Activated gamma-delta T cell treated with Interleukin-2 at 50 U/mL for 16 hours (primary cell): ENCODE measurements around the gene ZNF683.
A peak's percentile ranks its signal among the peaks of the same experiment; 100 is the strongest.

Experiments
- DNase-seq: peaks from one replicate; pipeline ENCODE4 v3.0.0-alpha.2; 2020

ZNF683 gene

GRCh38 chr1:26357121-26357602 lies 15.4 kb downstream of the ZNF683 start:
- no peak for DNase-seq

GRCh38 chr1:26356106-26356505 lies 16.4 kb downstream of the ZNF683 start:
- no peak for DNase-seq

DNA sequence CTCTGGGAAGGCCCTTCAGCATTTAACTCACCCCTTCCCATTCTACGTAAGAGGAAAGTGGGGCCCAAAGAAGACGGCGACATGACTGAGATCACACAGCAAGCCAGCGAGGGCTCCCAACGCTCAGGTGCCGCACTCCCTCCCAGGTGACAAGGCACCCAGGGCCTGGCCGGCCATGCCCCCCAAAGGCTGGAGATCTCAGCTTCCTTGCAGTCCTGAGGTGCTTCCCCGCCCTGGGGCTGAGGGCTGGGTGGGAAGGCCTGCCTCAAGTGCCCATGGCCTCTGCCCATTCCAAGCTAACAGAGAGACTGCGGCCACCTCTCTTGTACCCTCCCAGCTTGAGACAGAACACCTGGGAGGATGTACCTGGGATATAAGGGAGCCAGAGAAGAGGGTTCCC lies 17.6 kb downstream of the ZNF683 start:
- DNase-seq, result no peak

GRCh38 chr1:26353976-26354820 lies 18.4 kb downstream of the ZNF683 start, which contains the start of gene CRYBG2:
Gene CRYBG2 (minus strand): TSS chr1:26354130. CDS start chr1:26346657, 7,473 bp downstream.
- DNase-seq, result no peak

- DNase-seq, result no peak
Observed at GRCh38 chr1:26353210-26353859, 19.2 kb downstream of the ZNF683 start.

GRCh38 chr1:26352338-26352679 lies 20.2 kb downstream of the ZNF683 start:
- no peak for DNase-seq

DNA sequence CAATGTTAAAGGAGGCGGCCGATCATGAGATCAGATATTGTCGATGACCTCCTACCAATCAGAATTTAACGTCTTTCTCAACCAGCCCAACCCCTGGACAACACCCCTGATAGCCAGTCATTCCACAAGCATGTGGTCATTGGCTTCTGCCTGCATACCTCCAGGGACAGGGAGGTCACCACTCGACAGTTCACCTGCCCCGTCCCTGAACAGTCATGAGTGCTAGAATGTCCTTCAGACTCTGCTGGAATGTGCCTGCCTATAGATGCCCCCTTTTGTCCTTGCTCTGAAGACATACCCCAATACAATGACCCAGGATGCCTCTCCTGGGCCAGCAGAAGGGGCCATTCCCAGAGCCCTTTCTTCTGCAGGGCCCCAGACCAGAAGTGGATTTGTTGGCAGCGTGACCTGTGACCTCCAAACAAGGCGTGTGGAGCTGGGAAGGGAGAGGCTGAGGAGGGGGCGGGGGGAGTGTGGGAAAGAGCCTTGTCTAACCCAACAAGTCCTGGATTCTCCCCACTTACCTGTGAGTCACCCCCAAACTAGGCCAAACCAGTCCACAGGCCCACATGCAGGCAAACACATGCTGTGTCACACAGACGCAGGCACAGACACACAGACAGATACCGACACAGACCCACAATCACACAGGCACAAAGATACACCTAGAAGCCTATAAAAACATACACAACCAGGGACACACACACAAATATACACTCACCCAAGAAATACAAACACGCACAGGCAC lies 20.8 kb downstream of the ZNF683 start:
- no peak for DNase-seq

DNA sequence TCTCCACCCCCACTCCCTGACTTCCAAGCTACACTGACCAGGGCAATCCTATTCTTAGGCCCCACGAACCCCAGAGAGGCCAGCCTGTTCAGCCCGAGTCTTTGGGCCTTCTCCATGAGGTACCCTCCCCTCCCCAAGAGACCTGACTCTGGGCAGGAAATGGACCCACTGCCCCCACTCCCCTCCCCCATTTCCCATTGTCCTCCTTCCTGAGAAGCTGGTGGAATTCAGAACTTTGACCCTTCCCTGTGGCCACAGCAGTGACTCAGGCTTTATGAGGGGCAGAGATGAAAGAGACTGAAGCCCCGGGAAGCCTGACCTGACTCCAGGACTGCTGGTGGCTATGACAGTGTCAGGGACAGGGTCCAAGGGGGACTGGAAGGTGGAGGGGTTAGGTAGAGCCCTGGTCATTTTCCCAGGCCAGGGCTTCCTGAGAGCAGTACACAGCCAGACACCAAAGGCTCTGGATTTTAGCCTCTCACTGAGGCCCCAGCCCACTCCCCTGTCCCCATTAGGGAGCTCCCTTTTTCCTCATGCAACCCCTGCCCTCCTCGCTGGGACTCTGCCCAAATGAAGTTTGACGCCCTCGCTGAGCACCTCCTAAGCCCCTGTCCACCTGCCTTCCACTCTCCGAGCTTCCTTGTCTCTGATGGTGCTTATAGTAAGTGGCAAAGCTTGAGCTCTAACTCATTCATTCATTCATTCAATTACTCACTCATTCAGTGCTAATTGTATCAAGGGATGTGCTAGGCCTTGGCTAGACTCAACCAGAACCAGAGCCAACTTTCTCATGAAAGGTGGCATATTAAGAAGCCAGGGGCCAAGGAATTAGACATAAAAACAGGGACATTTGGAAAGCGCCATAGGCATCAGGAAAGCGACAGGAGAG lies 21.6 kb downstream of the ZNF683 start:
- DNase-seq, result no peak

DNA sequence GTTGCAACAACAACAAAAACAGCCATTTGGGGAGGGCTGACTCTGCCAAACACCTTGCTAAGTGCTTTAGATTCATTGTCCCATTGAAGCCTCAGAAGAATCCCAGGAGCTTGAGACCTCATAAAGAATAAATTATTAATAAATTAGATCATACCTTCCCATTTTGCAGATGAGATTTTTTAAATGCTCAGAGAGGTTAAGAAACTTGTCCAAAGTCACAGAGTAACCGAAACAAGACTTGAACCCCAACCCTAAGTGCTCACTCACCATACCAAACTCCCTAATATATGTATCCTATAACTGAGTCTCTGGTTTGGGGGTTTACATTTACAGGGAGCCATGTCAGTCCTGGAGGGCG lies 22.2 kb downstream of the ZNF683 start:
- DNase-seq, result no peak

DNA sequence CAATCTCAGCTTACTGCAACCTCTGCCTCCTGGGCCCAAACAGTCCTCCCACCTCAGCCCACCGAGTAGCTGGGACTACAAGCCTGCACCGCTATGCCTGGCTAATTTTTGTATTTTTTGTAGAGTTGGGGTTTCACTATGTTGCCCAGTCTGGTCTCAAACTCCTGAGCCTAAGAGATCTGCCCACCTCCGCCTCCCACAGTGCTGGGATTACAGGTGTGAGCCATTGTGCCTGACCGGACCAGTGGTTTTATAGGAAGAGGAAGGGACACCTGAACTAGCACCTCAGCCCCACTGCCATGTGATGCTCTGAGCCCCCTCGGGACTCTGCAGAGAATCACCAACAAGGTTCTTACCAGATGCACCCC lies 22.7 kb downstream of the ZNF683 start:
- no peak for DNase-seq

DNA sequence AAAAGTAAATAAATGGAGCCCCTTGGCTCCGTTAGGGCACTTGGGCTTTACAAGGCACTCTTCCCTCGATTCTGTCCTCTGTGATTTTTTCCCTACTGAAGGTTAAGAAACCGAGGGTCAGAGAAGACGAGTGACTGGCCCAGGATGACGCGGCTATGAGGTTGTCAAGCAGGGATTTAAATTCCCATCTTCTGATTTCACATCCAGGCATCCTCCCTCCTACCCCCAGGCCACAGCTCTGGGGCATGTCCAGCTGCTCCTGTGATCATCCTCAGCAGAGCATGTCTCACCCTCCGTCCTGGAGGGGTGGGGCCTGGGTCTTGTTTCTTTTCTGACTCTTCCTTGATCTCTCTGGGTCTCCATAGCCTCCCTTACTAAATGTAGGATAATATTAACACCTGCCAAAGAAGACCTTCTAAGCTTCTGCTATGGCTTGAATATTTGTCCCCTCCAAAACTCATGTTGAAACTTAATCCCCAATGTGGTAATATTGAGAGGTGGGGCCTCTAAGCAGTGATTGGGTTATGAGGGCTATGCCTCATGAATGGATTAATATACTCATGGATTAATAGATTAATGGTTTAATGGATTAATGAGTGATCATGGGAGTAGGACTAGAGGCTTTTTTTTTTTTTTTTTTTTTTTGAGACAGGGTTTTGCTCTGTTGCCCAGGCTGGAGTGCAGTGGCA lies 23.2 kb downstream of the ZNF683 start:
- DNase-seq, result no peak

GRCh38 chr1:26346274-26347033 lies 26.1 kb downstream of the ZNF683 start:
- no peak for DNase-seq

- no peak for DNase-seq
Observed at GRCh38 chr1:26345718-26346117, 26.8 kb downstream of the ZNF683 start.

GRCh38 chr1:26344147-26344920 lies 28.2 kb downstream of the ZNF683 start:
- DNase-seq, result no peak

GRCh38 chr1:26340047-26340481 lies 32.5 kb downstream of the ZNF683 start:
- no peak for DNase-seq

GRCh38 chr1:26338670-26339069 lies 33.9 kb downstream of the ZNF683 start:
- no peak for DNase-seq

- no peak for DNase-seq
Observed at GRCh38 chr1:26337625-26338024, 34.9 kb downstream of the ZNF683 start.

GRCh38 chr1:26337206-26337535 lies 35.4 kb downstream of the ZNF683 start:
- DNase-seq, result no peak

GRCh38 chr1:26336477-26337205 lies 35.9 kb downstream of the ZNF683 start:
- peak; percentile 83 for DNase-seq
